H1 (cell line): ENCODE data around the gene E2F1. TPM values are rescaled to one million over a fixed set of nuclear protein-coding genes. Genes with fewer than 3 reads are reported as not detected.

Experiments
- CTCF ChIA-PET: fragments of 300-600 bp; sonication (Branson Sonifier 250); formaldehyde crosslinking; loops from one replicate; lab custom pipeline; 2021; ENCODE audit not compliant: partially characterized antibody; lab: Charles Lee
- POLR2A ChIA-PET: fragments of 300-600 bp; sonication (Branson Sonifier 250); formaldehyde crosslinking; loops from one replicate; lab custom pipeline; 2021; ENCODE audit warnings: inconsistent platforms; ENCODE audit not compliant: partially characterized antibody; lab: Charles Lee
- DNase-seq, 2 experiments: peaks; one replicate each; pipeline versions ENCODE4 v3.0.0 to v3.0.0-alpha.2; 2010 to 2022; ENCODE audit warnings: low spot score in 2 of 2, low read depth in 1 of 2, mixed read lengths in 1 of 2
- FAIRE-seq: peaks from 2 replicates; lab custom pipeline; 2011; peaks lifted over from hg19 to GRCh38; lab: Jason Lieb, UNC
- H2AFZ ChIP-seq: 2 replicates; pipeline ENCODE4 v1.8.1; 2012; ENCODE audit warnings: low read length, inconsistent platforms
- H2AK5ac ChIP-seq: 2 replicates; pipeline ENCODE4 v1.6.1; 2013; ENCODE audit warnings: low read depth, low read length
- H2BK120ac ChIP-seq: replicated peaks from 2 replicates; pipeline ENCODE3; 2013; ENCODE audit warnings: low read depth, low read length, inconsistent platforms
- H2BK12ac ChIP-seq: 2 replicates; pipeline ENCODE4 v1.6.1; 2013; ENCODE audit warnings: low read depth, low read length
- H2BK15ac ChIP-seq: 2 replicates; pipeline ENCODE4 v1.6.1; 2013; ENCODE audit warnings: low read length
- H2BK20ac ChIP-seq: 2 replicates; pipeline ENCODE4 v1.6.1; 2013; ENCODE audit warnings: low read length
- H2BK5ac ChIP-seq: 2 replicates; pipeline ENCODE4 v1.6.1; 2013; ENCODE audit warnings: low read depth, low read length
- H3K14ac ChIP-seq: 2 replicates; pipeline ENCODE4 v1.6.1; 2013; ENCODE audit warnings: inconsistent platforms; ENCODE audit not compliant: insufficient read length
- H3K18ac ChIP-seq: 2 replicates; pipeline ENCODE4 v1.6.1; 2013; ENCODE audit warnings: low read length; ENCODE audit errors: extremely low read depth
- H3K23ac ChIP-seq: 2 replicates; pipeline ENCODE4 v1.6.1; 2013; ENCODE audit warnings: inconsistent platforms; ENCODE audit not compliant: insufficient read length
- H3K23me2 ChIP-seq: 2 replicates; pipeline ENCODE4 v1.6.1; 2013; ENCODE audit warnings: low read depth, low read length
- H3K27ac ChIP-seq: 2 replicates; pipeline ENCODE4 v1.6.1; 2011; ENCODE audit warnings: low read depth, low read length, inconsistent platforms
- H3K27me3 ChIP-seq, 4 experiments: replicated peaks in 1 of 4; 1 replicate in 1 of 4; 2 replicates in 3 of 4; pipeline versions ENCODE4 v1.6.1 to v1.8.1; 2011 to 2013; ENCODE audit warnings: low read length in 3 of 4, mild to moderate bottlenecking in 3 of 4, inconsistent platforms in 2 of 4, mixed read lengths in 2 of 4, moderate library complexity in 1 of 4; ENCODE audit not compliant: control insufficient read depth in 3 of 4, insufficient read depth in 3 of 4; ENCODE audit errors: extremely low read depth in 1 of 4
- H3K36me3 ChIP-seq, 4 experiments: 2 replicates each; pipeline versions ENCODE4 v1.6.1 to v1.8.1; 2011 to 2013; ENCODE audit warnings: mild to moderate bottlenecking in 4 of 4, low read length in 3 of 4, moderate library complexity in 2 of 4, control low read depth in 1 of 4, inconsistent platforms in 1 of 4; ENCODE audit not compliant: insufficient read depth in 4 of 4, control insufficient read depth in 2 of 4
- H3K4ac ChIP-seq: replicated peaks from 2 replicates; pipeline ENCODE3; 2013; ENCODE audit warnings: low read length, low read depth, mixed read lengths, inconsistent platforms; ENCODE audit not compliant: insufficient read length
- H3K4me1 ChIP-seq, 4 experiments: replicated peaks in 1 of 4; 1 replicate in 1 of 4; 2 replicates in 3 of 4; pipeline versions ENCODE4 v1.6.1 to v1.8.1; 2011 to 2013; ENCODE audit warnings: low read length in 3 of 4, inconsistent platforms in 2 of 4, mixed read lengths in 1 of 4; ENCODE audit not compliant: insufficient read depth in 4 of 4, control insufficient read depth in 3 of 4
- H3K4me2 ChIP-seq, 2 experiments: 2 replicates each; pipeline versions ENCODE4 v1.6.1 to v1.8.1; 2011 to 2013; ENCODE audit warnings: low read depth in 2 of 2, low read length in 2 of 2, control low read depth in 1 of 2, inconsistent platforms in 1 of 2, mild to moderate bottlenecking in 1 of 2; ENCODE audit not compliant: insufficient read depth in 1 of 2
- H3K4me3 ChIP-seq, 4 experiments: fragments of 200-600, 300-600 bp in 1 of 4; sonication (generic), shearing (Covaris generic), sonication (Bioruptor Twin) in 1 of 4; 2 replicates each; pipeline versions ENCODE4 v1.5.1 to v1.8.1; 2011 to 2016; ENCODE audit warnings: low read length in 4 of 4, low read depth in 3 of 4, control low read depth in 2 of 4, inconsistent platforms in 2 of 4, mild to moderate bottlenecking in 2 of 4, mixed read lengths in 1 of 4, moderate library complexity in 1 of 4; ENCODE audit not compliant: insufficient read depth in 2 of 4; ENCODE audit errors: extremely low read depth in 1 of 4
- H3K56ac ChIP-seq: replicated peaks from 2 replicates; pipeline ENCODE3; 2013; ENCODE audit warnings: low read depth, mild to moderate bottlenecking, mixed read lengths, low read length, inconsistent platforms; ENCODE audit not compliant: insufficient read length
- H3K79me1 ChIP-seq: 2 replicates; pipeline ENCODE4 v1.6.1; 2013; ENCODE audit warnings: low read depth, low read length, control low read depth
- H3K79me2 ChIP-seq, 2 experiments: 2 replicates each; pipeline versions ENCODE4 v1.6.1 to v1.8.1; 2012 to 2013; ENCODE audit warnings: low read length in 2 of 2, mild to moderate bottlenecking in 2 of 2, inconsistent platforms in 1 of 2; ENCODE audit not compliant: insufficient read depth in 2 of 2, control insufficient read depth in 1 of 2
- H3K9ac ChIP-seq, 4 experiments: replicated peaks in 1 of 4; 1 replicate in 1 of 4; 2 replicates in 3 of 4; pipeline versions ENCODE4 v1.6.1 to v1.8.1; 2011 to 2013; ENCODE audit warnings: low read depth in 3 of 4, low read length in 3 of 4, control low read depth in 2 of 4, mild to moderate bottlenecking in 2 of 4, moderate library complexity in 2 of 4, inconsistent platforms in 1 of 4; ENCODE audit errors: extremely low read depth in 1 of 4
- H3K9me3 ChIP-seq, 2 experiments: 2 replicates each; pipeline versions ENCODE4 v1.6.1 to v1.8.1; 2012 to 2013; ENCODE audit warnings: mild to moderate bottlenecking in 2 of 2, moderate library complexity in 2 of 2, control low read depth in 1 of 2, inconsistent platforms in 1 of 2, low read depth in 1 of 2, low read length in 1 of 2, mixed read lengths in 1 of 2; ENCODE audit not compliant: insufficient read depth in 2 of 2
- H4K20me1 ChIP-seq, 2 experiments: replicated peaks in 1 of 2; 2 replicates each; pipeline versions ENCODE3 to v1.8.1; 2011 to 2013; ENCODE audit warnings: inconsistent platforms in 2 of 2, low read length in 2 of 2, mild to moderate bottlenecking in 1 of 2; ENCODE audit not compliant: insufficient read depth in 2 of 2, control insufficient read depth in 1 of 2
- H4K5ac ChIP-seq: 2 replicates; pipeline ENCODE4 v1.6.1; 2013; ENCODE audit warnings: low read length, low read depth, mixed read lengths, inconsistent platforms; ENCODE audit not compliant: insufficient read length
- H4K8ac ChIP-seq: 2 replicates; pipeline ENCODE4 v1.8.0; 2013; ENCODE audit warnings: mild to moderate bottlenecking, moderate library complexity, low read length, inconsistent platforms; ENCODE audit not compliant: insufficient read depth; ENCODE audit errors: extremely low read depth
- H4K91ac ChIP-seq: replicated peaks from 2 replicates; pipeline ENCODE3; 2013; ENCODE audit warnings: low read length, mixed read lengths, inconsistent platforms; ENCODE audit not compliant: insufficient read length
- CEBPB ChIP-seq: IDR thresholded peaks from 2 replicates; pipeline ENCODE4 v1.6.1; 2012; ENCODE audit warnings: low read depth, low read length
- CHD1 ChIP-seq: IDR thresholded peaks from 2 replicates; pipeline ENCODE4 v1.6.1; 2012; ENCODE audit warnings: low read depth, low read length, improper control_type of control experiment
- WGBS, 2 experiments: shearing (Covaris generic) in 1 of 2; methylation state at CpG; one replicate each; pipeline versions ENCODE4 v1.1.6 to v1.1.7; 2013 to 2015; ENCODE audit warnings: low lambda C conversion rate in 2 of 2, mixed read lengths in 2 of 2, inconsistent platforms in 1 of 2, low coverage in 1 of 2, missing lambda C conversion rate in 1 of 2; ENCODE audit not compliant: insufficient replicate concordance in 2 of 2, insufficient coverage in 1 of 2, insufficient read length in 1 of 2; ENCODE audit errors: extremely low coverage in 1 of 2, missing lambda C conversion rate in 1 of 2; 5-methylcytosine and 5-hydroxymethylcytosine counted together
- polyA plus RNA-seq, 7 experiments: library from polyadenylated mRNA; depleted of rRNA in 3 of 7; stranded (reverse) in 5 of 7; unstranded in 2 of 7; fragments of >200 nt in 5 of 7; fragments of 200-250 nt in 2 of 7; gene quantifications; 1 replicate in 5 of 7; 2 replicates in 1 of 7; 4 replicates in 1 of 7; pipeline versions ENCODE4 v1.2.1 to v1.2.3, GENCODE V29; 2011 to 2013; ENCODE audit warnings: missing spikeins in 2 of 7, mixed read lengths in 2 of 7
- total RNA-seq: library from RNA; stranded (reverse); fragmentation: NEBNext Ultra II Directional; extraction: Animal tissue kit (Norgen Biotek cat#: 25700); gene quantifications from 2 replicates; pipeline ENCODE4 v1.2.1, GENCODE V29; 2021

Gene E2F1
- total and polyA plus RNA-seq, 2 of the 8 experiments (the other 6 are each of a cell fraction or from before 2014, with no cell fraction given): 33.4 to 35.8 TPM

DNA sequence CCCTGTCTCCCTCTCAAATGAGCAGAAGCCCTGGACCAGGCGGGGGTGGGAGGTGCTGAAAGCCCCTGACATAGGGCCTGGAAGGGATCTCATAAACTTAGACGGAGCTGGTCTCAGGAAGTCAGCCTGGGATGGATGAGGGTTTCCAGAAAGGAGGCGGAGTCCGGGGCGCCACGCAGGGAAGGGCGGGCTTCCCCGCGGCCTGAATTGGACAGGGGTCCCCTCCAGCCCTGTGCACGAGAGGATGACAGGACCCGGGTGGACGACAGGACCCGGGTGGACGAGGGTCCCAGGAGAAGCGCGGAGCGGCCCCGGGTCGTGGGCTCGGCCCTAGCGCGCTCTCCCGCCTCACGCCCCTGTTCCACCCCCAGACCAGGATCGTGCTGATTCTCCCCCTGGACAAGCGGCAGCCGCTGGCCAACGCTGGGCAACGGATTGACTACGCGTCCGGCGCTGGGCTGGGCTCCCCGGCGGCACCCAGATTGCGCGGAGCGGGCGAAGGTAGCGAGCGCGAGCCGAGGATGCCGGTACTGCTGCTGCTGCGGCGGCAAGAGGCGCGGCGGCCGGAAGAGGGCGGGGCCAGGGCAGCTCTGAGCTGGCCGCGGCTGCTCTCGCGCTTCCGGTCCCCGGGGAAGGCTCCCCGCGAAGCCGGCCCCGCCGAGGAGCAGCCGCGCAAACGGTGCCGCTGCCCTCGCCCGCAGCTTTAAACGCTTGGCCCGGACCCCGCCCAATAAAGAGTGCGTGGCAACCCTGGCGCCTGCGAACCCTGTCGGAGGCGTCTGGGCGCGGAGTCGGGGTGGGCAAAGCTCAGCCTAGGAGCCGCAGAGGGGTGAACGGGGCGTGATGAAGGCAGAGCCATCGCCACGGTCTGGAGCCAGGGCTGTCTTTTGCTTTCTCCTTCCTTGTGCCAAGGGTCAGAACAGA lies 22.8 kb downstream of the E2F1 start:
- CTCF ChIA-PET: interaction anchor here (1.1 to 3.9 kb wide), 5 partner anchors 10 to 210 kb away, joined by 3 to 22 read pairs (median 10); no protein-coding TSS in a partner anchor
- peak overlapping the region; percentile 100 for H2BK15ac ChIP-seq
- 0 out of 2 replicates have a peak overlapping the region, but pooled peaks have one; percentile 17 for H2AK5ac ChIP-seq
- peak overlapping the region; percentile 75 for H4K5ac ChIP-seq
- H3K79me2 ChIP-seq: no peaks in the 10 kb centered on the region
- peak overlapping the region; percentile 75 for H4K91ac ChIP-seq
- H4K8ac ChIP-seq: peak overlapping the region; percentile 90
- H3K4ac ChIP-seq: peak overlapping the region; percentile 96
- no peak overlapping the region for H3K23ac ChIP-seq
- H3K23me2 ChIP-seq: peaks cover 25% of the 10 kb centered on the region; the same call in 1 of the 2 replicates
- POLR2A ChIA-PET: interaction anchor here (0.7 to 17.9 kb wide), 12 partner anchors 8 to 1678 kb away, joined by 3 to 245 read pairs (median 3); partner anchors contain the start of genes NECAB3 and SNTA1
- peak overlapping the region; percentile 63 to 82 (median 70) for H3K9ac ChIP-seq
- H3K56ac ChIP-seq: peak overlapping the region; percentile 34
- H2BK12ac ChIP-seq: peak overlapping the region; percentile 84; the same call in 1 of the 2 replicates
- no peak overlapping the region for H3K14ac ChIP-seq
- peaks cover 0 to 5% of the 10 kb centered on the region in 2 experiments; a peak in 1 of 4 replicates for H3K9me3 ChIP-seq
- H3K36me3 ChIP-seq: peaks cover 0 to 17% (median 0%) of the 10 kb centered on the region in 4 experiments; a peak in 2 of 8 replicates
- peak overlapping the region; percentile 73 for H2BK5ac ChIP-seq
- peaks cover 0 to 10% (median 3%) of the 10 kb centered on the region in 4 experiments; a peak in 3 of 7 replicates for H3K27me3 ChIP-seq
- DNase-seq: peak in 1 of 2 experiments; percentile 84
- H3K18ac ChIP-seq: peak overlapping the region; percentile 93
- peak overlapping the region; percentile 67 to 94 for H3K4me2 ChIP-seq
- 1% methylated on average over 84 of the region's 84 CpGs; no CpG with 5 or more reads in 1 of the 2 experiments for WGBS, 2 experiments
- H3K4me1 ChIP-seq: peaks cover 0 to 18% (median 11%) of the 10 kb centered on the region in 4 experiments; a peak in 4 of 7 replicates
- H2AFZ ChIP-seq: peak overlapping the region; percentile 78; the same call in 1 of the 2 replicates
- H3K79me1 ChIP-seq: no peaks in the 10 kb centered on the region
- peak overlapping the region; percentile 51 for H2BK120ac ChIP-seq
- H3K27ac ChIP-seq: peak overlapping the region; percentile 61
- FAIRE-seq: no peak
- H4K20me1 ChIP-seq: peaks cover 0 to 12% of the 10 kb centered on the region in 2 experiments
- H3K4me3 ChIP-seq: peak overlapping the region; percentile 56 to 93 (median 82)
- H2BK20ac ChIP-seq: no peak overlapping the region
- no peak for TF ChIP-seq CHD1
- TF ChIP-seq CEBPB: no peak
